Ovary (tissue), 9 donors: ENCODE data around the gene TBX2. TPM values are rescaled to one million over a fixed set of nuclear protein-coding genes. Genes with fewer than 3 reads are reported as not detected.
"Not testable (repeated sequence)": the region's sequence is repeated elsewhere in the genome, so short reads cannot be mapped to it uniquely, and the experiment has no call there.

ENCODE experiments used
- DNase-seq, 5 donors: peaks; one replicate each; pipeline ENCODE4 v3.0.0-alpha.2; 2019 to 2020
- H3K27ac ChIP-seq, 2 donors: fragments of 200-600 bp; one replicate each; pipeline versions ENCODE4 v1.5.1 to v1.8.0; 2019 to 2022
- H3K27me3 ChIP-seq: fragments of 200-600 bp; one replicate; pipeline ENCODE4 v1.8.0; 2022
- H3K36me3 ChIP-seq: fragments of 200-600 bp; sonication (generic); one replicate; pipeline ENCODE4 v1.5.1; 2019
- H3K4me1 ChIP-seq: one replicate; pipeline ENCODE4 v1.8.1; 2013; ENCODE audit warnings: mild to moderate bottlenecking, moderate library complexity; ENCODE audit not compliant: insufficient read depth
- H3K4me3 ChIP-seq: fragments of 200-600 bp; sonication (generic); one replicate; pipeline ENCODE4 v1.5.1; 2017
- H3K9me3 ChIP-seq, 2 donors: fragments of 200-600 bp in 1 of 2; sonication (generic) in 1 of 2; one replicate each; pipeline versions ENCODE4 v1.5.1 to v1.8.1; 2013 to 2019; ENCODE audit warnings: mild to moderate bottlenecking in 1 of 2, moderate library complexity in 1 of 2
- CTCF ChIP-seq, 3 donors: fragments of 450-650 bp in 2 of 3; fragments of 200-600 bp in 1 of 3; IDR thresholded peaks; one replicate each; pipeline versions ENCODE4 v1.5.1 to v1.8.0; 2016 to 2022; ENCODE audit warnings: antibody characterized with exemption in 3 of 3, mild to moderate bottlenecking in 1 of 3
- EP300 ChIP-seq: sonication (generic); formaldehyde crosslinking; IDR thresholded peaks from one replicate; pipeline ENCODE4 v1.6.1; 2017; ENCODE audit warnings: antibody characterized with exemption
- POLR2A ChIP-seq: fragments of 450-650 bp; IDR thresholded peaks from one replicate; pipeline ENCODE4 v1.6.1; 2017; ENCODE audit warnings: antibody characterized with exemption, mild to moderate bottlenecking, moderate library complexity
- WGBS, 3 donors: extraction: QIAGEN DNeasy Blood & Tissue Kit in 1 of 3; methylation state at CpG; one replicate each; pipeline versions ENCODE4 v1.1.5 to v1.1.7; 2013 to 2017; 5-methylcytosine and 5-hydroxymethylcytosine counted together
- intact Hi-C, 4 donors: fragments of 100-400 bp; cut with DNase I; formaldehyde crosslinking; loops; one replicate each; pipeline versions ENCODE4 v1.11.0 to v1.15.1; 2022 to 2023
- polyA plus RNA-seq, 2 donors: library from polyadenylated mRNA; stranded (reverse); fragments of 200-250 nt in 1 of 2; fragments of 350-450 nt in 1 of 2; fragmentation: Illumina TruSeq in 1 of 2; extraction: RNeasy Lipid Tissue Mini Kit (QIAGEN cat#74804) in 1 of 2; gene quantifications; one replicate each; pipeline ENCODE4 v1.2.3, GENCODE V29; 2013 to 2014
- total RNA-seq, 7 donors: library from RNA; depleted of rRNA in 2 of 7; stranded (reverse); fragments of >200 nt in 2 of 7; fragmentation: NEBNext Ultra II Directional in 3 of 7; extraction: Animal tissue kit (Norgen Biotek cat#: 25700) in 3 of 7; gene quantifications; one replicate each; pipeline versions ENCODE4 v1.1.0 to v1.2.4, GENCODE V29; 2016 to 2023
- donor health status: DM: no; HTN: no; CAD: no; lungs with moderate emphysema.
- donor health status: DM: no; HTN: no; CAD: no.
- donor health status: Bipolar disorder and iron deficiency.
- donor health status: DM: yes; HTN: yes; CAD: no.
- donor health status: DM: no; HTN: no; CAD: no.
- donor health status: DM: yes; HTN: yes; CAD: no.

Gene TBX2
- total and polyA plus RNA-seq, 9 donors: 4.8 to 22.2 (median 16.0) TPM

GRCh38 chr17:61352781-61353491 is 46.7 kb upstream of the TBX2 start:
- H3K4me1 ChIP-seq: no peaks in the 10 kb centered on the region
- no peak overlapping the region for H3K27ac ChIP-seq
- H3K36me3 ChIP-seq: no peaks in the 10 kb centered on the region
- WGBS, 3 donors: 88 to 93% (median 93%) methylated on average over 12 of the region's 12 CpGs
- no peaks in the 10 kb centered on the region for H3K9me3 ChIP-seq
- H3K27me3 ChIP-seq: no peaks in the 10 kb centered on the region
- TF ChIP-seq CTCF (IDR thresholded peaks at IDR 0.05) (no peak), EP300 (no peak), POLR2A (no peak)
- DNase-seq: no peak
- intact Hi-C loops: no loop called here
- H3K4me3 ChIP-seq: no peak overlapping the region

GRCh38 chr17:61353615-61354014 is 46.0 kb upstream of the TBX2 start:
- TF ChIP-seq POLR2A (no peak), CTCF (IDR thresholded peaks at IDR 0.05) (no peak), EP300 (no peak)
- intact Hi-C loops: no loop called here
- Histone ChIP-seq H3K4me3 (no peak overlapping the region), H3K27ac (no peak overlapping the region), H3K4me1 (no peaks in the 10 kb centered on the region), H3K27me3 (no peaks in the 10 kb centered on the region), H3K9me3 (no peaks in the 10 kb centered on the region), H3K36me3 (no peaks in the 10 kb centered on the region)
- no peak for DNase-seq
- WGBS, 3 donors: 96 to 98% (median 98%) methylated on average over 12 of the region's 12 CpGs

- H3K9me3 ChIP-seq: no peaks in the 10 kb centered on the region
- DNase-seq: no peak
- H3K36me3 ChIP-seq: no peaks in the 10 kb centered on the region
- 91 to 92% (median 91%) methylated on average over 10 of the region's 10 CpGs for WGBS, 3 donors
- intact Hi-C loops: no loop called here
- no peak overlapping the region for H3K4me3 ChIP-seq
- H3K27me3 ChIP-seq: no peaks in the 10 kb centered on the region
- H3K4me1 ChIP-seq: no peaks in the 10 kb centered on the region
- no peak overlapping the region for H3K27ac ChIP-seq
- no peak for TF ChIP-seq CTCF (IDR thresholded peaks at IDR 0.05)
- no peak for TF ChIP-seq EP300
- TF ChIP-seq POLR2A: no peak
Measured at GRCh38 chr17:61354895-61355874, 44.5 kb upstream of the TBX2 start.

GRCh38 chr17:61357061-61357460 is 42.6 kb upstream of the TBX2 start:
- H3K4me1 ChIP-seq, H3K27me3 ChIP-seq, H3K36me3 ChIP-seq, H3K27ac ChIP-seq, H3K4me3 ChIP-seq, DNase-seq, H3K9me3 ChIP-seq, intact Hi-C loops: not testable (repeated sequence)
- 82 to 88% (median 83%) methylated on average over 3 of the region's 3 CpGs for WGBS, 3 donors

- 96 to 98% (median 96%) methylated on average over 9 of the region's 9 CpGs for WGBS, 3 donors
- H3K4me3 ChIP-seq, intact Hi-C loops, H3K27me3 ChIP-seq, H3K36me3 ChIP-seq, H3K4me1 ChIP-seq, H3K27ac ChIP-seq, H3K9me3 ChIP-seq, DNase-seq: not testable (repeated sequence)
Measured at GRCh38 chr17:61359513-61359912, 40.1 kb upstream of the TBX2 start.
